ENCODE measurements around the gene RPRML. TPM values are rescaled to one million over a fixed set of nuclear protein-coding genes. Genes with fewer than 3 reads are reported as not detected.

RPRML gene
- not detected in 2 replicates for total RNA-seq

DNA sequence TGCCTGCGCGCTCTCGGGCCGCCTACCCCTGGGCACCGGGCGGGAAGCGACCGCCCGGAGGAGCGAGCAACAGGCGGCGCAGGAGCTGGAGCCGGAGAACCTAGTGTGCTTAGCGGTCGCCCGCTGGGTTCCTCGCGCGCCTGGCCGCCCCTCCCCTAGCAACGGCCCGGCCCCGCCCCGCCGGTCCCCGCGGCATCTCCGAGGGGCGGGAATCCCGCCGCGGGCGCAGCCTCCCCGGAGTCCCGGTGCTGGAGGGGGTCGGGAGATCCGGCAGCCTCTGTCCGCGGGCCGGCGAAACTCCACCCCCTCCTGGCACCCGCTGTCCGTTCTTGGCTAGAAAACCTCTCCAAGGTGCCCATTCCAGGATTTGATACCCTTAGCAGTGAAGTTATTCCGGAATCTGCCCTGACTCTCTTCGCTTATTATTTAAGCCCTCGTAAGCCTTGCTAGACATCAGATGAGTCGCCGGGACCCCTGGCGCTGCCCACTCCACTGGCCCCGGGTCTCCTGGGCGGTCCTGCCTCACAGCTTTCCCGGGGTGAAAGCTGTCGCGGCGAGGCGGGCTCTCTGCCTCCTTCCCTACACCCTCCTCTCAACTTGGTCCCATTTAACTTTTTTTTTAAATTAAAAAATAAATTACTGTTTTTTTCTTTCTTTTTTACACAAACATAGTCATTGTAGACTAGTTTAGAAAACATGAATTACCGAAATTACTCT lies at the start of gene RPRML:
RPRML (minus strand) TSS at position 107 of the 717 bp plus-strand sequence. CDS start 246 bp downstream, outside the sequence.

Small RNA genes within 50 kb of the gene (small RNA-seq; reads per million reads assigned to genes)
- gene MIR5089, result not detected

Other genes with a start within 250 kb of the RPRML start
- gene WNT3, start 160.6 kb downstream of the RPRML start, total RNA-seq, result 1.8 and 1.9 TPM in 2 replicates
- gene WNT9B, start 127.7 kb downstream of the RPRML start, total RNA-seq, result not detected in 2 replicates
- gene GOSR2, start 56.1 kb downstream of the RPRML start, total RNA-seq, result 76.3 and 80.5 TPM in 2 replicates
- gene CDC27, start 210.0 kb upstream of the RPRML start, total RNA-seq, result 97.0 and 102 TPM in 2 replicates
- not detected in 2 replicates for gene MYL4, start 230.1 kb upstream of the RPRML start, total RNA-seq

All from hair follicle dermal papilla cell (primary cell).